SK-N-SH (cell line): ENCODE data around the gene LHPP. TPM values are rescaled to one million over a fixed set of nuclear protein-coding genes. Genes with fewer than 3 reads are reported as not detected.

ENCODE experiments used
- CTCF ChIA-PET: fragments of 300-600, 350-600 bp; formaldehyde crosslinking; extraction: SDS; loops from one replicate; lab custom pipeline; 2021; lab: Yijun Ruan, JAX
- POLR2A ChIA-PET: fragments of 350-600 bp; sonication (Branson Sonifier 250); formaldehyde crosslinking; extraction: SDS; loops from one replicate; lab custom pipeline; 2020; ENCODE audit warnings: antibody characterized with exemption, inconsistent platforms; lab: Yijun Ruan, JAX
- DNase-seq: peaks from one replicate; pipeline ENCODE4 v3.0.0; 2012
- H2AFZ ChIP-seq: fragments of 200-600 bp; sonication (generic); 2 replicates; pipeline ENCODE4 v1.8.1; 2016; ENCODE audit warnings: antibody characterized with exemption, mild to moderate bottlenecking, low read depth
- H3F3A ChIP-seq: fragments of 200-600 bp; sonication (generic); replicated peaks from 2 replicates; pipeline ENCODE3; 2016; ENCODE audit warnings: antibody characterized with exemption, mild to moderate bottlenecking; ENCODE audit not compliant: insufficient read depth
- H3K27ac ChIP-seq, 2 experiments: fragments of 200-500 bp in 1 of 2; fragments of 200-600 bp in 1 of 2; sonication (Bioruptor generic) in 1 of 2; sonication (generic), shearing (Covaris generic) in 1 of 2; 2 replicates each; pipeline versions ENCODE4 v1.5.1 to v1.6.1; 2014 to 2016; ENCODE audit warnings: low read depth in 2 of 2, inconsistent platforms in 1 of 2, low read length in 1 of 2, mild to moderate bottlenecking in 1 of 2, mixed read lengths in 1 of 2
- H3K27me3 ChIP-seq: fragments of 200-600 bp; sonication (generic), shearing (Covaris generic); 2 replicates; pipeline ENCODE4 v1.6.1; 2016; ENCODE audit warnings: mixed run types; ENCODE audit not compliant: insufficient read depth
- H3K36me3 ChIP-seq, 2 experiments: fragments of 200-500 bp in 1 of 2; fragments of 200-600 bp in 1 of 2; sonication (Bioruptor generic) in 1 of 2; sonication (generic) in 1 of 2; replicated peaks in 1 of 2; 2 replicates each; pipeline versions ENCODE3 to v1.5.1; 2014 to 2016; ENCODE audit warnings: low read length in 1 of 2, mild to moderate bottlenecking in 1 of 2; ENCODE audit not compliant: insufficient read depth in 2 of 2, control insufficient read depth in 1 of 2
- H3K4me1 ChIP-seq, 2 experiments: fragments of 200-500 bp in 1 of 2; fragments of 200-600 bp in 1 of 2; sonication (Bioruptor generic) in 1 of 2; sonication (generic), shearing (Covaris generic) in 1 of 2; 2 replicates each; pipeline versions ENCODE4 v1.5.1 to v1.6.1; 2014 to 2016; ENCODE audit warnings: low read depth in 1 of 2, low read length in 1 of 2, mixed run types in 1 of 2; ENCODE audit not compliant: insufficient read depth in 2 of 2, control insufficient read depth in 1 of 2
- H3K4me2 ChIP-seq: fragments of 200-600 bp; sonication (generic), shearing (Covaris generic); 2 replicates; pipeline ENCODE4 v1.6.1; 2017; ENCODE audit warnings: mixed run types
- H3K4me3 ChIP-seq, 2 experiments: fragments of 200-500 bp in 1 of 2; fragments of 200-600 bp in 1 of 2; sonication (Bioruptor generic) in 1 of 2; sonication (generic), shearing (Covaris generic) in 1 of 2; 2 replicates each; pipeline versions ENCODE4 v1.5.1 to v1.8.1; 2014 to 2016; ENCODE audit warnings: low read depth in 2 of 2, inconsistent platforms in 1 of 2, low read length in 1 of 2, mild to moderate bottlenecking in 1 of 2, mixed read lengths in 1 of 2, moderate library complexity in 1 of 2
- H3K79me2 ChIP-seq: fragments of 200-600 bp; sonication (generic); 2 replicates; pipeline ENCODE4 v1.8.1; 2017; ENCODE audit warnings: mild to moderate bottlenecking; ENCODE audit not compliant: insufficient read depth
- H3K9ac ChIP-seq: fragments of 200-600 bp; sonication (generic); 2 replicates; pipeline ENCODE4 v1.6.1; 2017; ENCODE audit warnings: mixed run types
- H3K9me2 ChIP-seq: fragments of 200-600 bp; sonication (generic); 2 replicates; pipeline ENCODE4 v1.6.1; 2017; ENCODE audit warnings: mixed run types
- H3K9me3 ChIP-seq: fragments of 200-600 bp; sonication (generic); 2 replicates; pipeline ENCODE4 v1.6.1; 2017; ENCODE audit warnings: mixed run types, mild to moderate bottlenecking, moderate library complexity
- H4K20me1 ChIP-seq: fragments of 200-600 bp; sonication (generic); 2 replicates; pipeline ENCODE4 v1.6.1; 2017; ENCODE audit warnings: mild to moderate bottlenecking, mixed run types; ENCODE audit not compliant: insufficient read depth
- ELF1 ChIP-seq: IDR thresholded peaks from 2 replicates; pipeline ENCODE4 v1.4.0; 2012
- EP300 ChIP-seq, 2 experiments: IDR thresholded peaks; 2 replicates each; pipeline versions ENCODE4 v1.4.0 to v1.6.1; 2012; ENCODE audit warnings: borderline replicate concordance in 1 of 2, low read depth in 1 of 2, low read length in 1 of 2
- EZH2phosphoT487 ChIP-seq: fragments of 200-600 bp; sonication (generic); IDR thresholded peaks from 2 replicates; pipeline ENCODE4 v1.6.1; 2017; ENCODE audit warnings: low read depth, mixed run types, mild to moderate bottlenecking, antibody characterized with exemption, moderate library complexity, borderline replicate concordance
- FOSL2 ChIP-seq: IDR thresholded peaks from 2 replicates; pipeline ENCODE4 v1.4.0; 2012; ENCODE audit warnings: low read depth, mild to moderate bottlenecking, moderate library complexity, borderline replicate concordance
- MXI1 ChIP-seq: IDR thresholded peaks from 2 replicates; pipeline ENCODE4 v1.6.1; 2012; ENCODE audit warnings: mild to moderate bottlenecking, low read depth, low read length, improper control_type of control experiment
- POLR2AphosphoS5 ChIP-seq: IDR thresholded peaks from 2 replicates; pipeline ENCODE4 v1.6.1; 2012; ENCODE audit warnings: low read depth, low read length
- RCOR1 ChIP-seq: fragments of 150-350 bp; IDR thresholded peaks from 2 replicates; pipeline ENCODE4 v1.6.1; 2017; ENCODE audit warnings: antibody characterized with exemption, low read length
- TAF1 ChIP-seq: IDR thresholded peaks from 2 replicates; pipeline ENCODE4 v1.6.1; 2012; ENCODE audit warnings: low read depth, mild to moderate bottlenecking, low read length, moderate library complexity, borderline replicate concordance
- WGBS: methylation state at CpG from one replicate; pipeline ENCODE4 v1.1.6; 2017; ENCODE audit warnings: low lambda C conversion rate; 5-methylcytosine and 5-hydroxymethylcytosine counted together
- polyA plus RNA-seq, 3 experiments: library from polyadenylated mRNA; depleted of rRNA; stranded (reverse); fragments of >200 nt; gene quantifications; 2 replicates each; pipeline ENCODE4 v1.2.3, GENCODE V29; 2012
- TF ChIP-seq, protein P1 (sequence below): IDR thresholded peaks from 2 replicates; pipeline ENCODE4 v1.6.1; 2012; ENCODE audit warnings: mild to moderate bottlenecking, low read depth, low read length, moderate library complexity
- TF ChIP-seq, protein P2 (sequence below): fragments of 150-350 bp; IDR thresholded peaks from 2 replicates; pipeline ENCODE4 v1.6.1; 2017; ENCODE audit warnings: antibody characterized with exemption, low read length, low read depth, borderline replicate concordance

Gene LHPP
- polyA plus RNA-seq, 1 of the 3 experiments (the other 2 are of a cell fraction): 29.8 TPM

DNA sequence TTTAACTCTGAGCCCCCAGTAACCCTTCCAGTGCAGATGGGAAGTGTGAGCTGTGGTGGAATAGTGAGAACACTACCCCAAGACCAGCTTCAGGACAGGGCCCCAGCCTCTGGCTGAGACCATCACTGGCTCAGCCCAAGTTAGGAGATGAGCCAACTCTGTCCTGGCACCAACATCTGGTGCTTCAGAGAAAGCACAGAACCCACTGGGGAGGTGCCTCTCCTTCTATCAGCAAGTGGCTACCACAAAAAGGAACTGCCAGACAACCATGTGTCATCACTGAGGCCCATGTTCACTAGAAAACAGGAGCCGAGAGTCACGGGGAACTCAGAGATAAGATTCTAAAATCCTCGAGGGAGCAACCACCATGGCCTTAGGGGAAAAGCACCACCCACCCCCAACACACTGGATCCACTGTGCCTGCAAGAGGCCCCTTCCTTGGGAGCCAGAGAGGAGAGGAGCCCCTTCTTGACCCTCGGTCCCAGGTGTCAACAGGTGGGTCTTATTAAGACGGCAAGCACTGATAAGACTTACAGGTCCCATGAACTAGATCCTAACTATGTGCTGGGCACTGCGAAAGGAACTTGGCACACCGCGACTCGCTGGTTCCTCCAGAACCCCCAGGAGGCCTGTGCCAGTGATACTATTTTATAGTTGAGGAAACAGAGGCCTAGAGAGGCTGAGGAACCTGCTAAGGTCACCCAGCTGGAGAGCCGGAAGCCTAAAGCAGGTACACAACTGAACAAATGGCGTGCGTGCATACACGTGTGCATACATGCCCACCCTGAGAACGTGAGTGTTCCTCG is 179.9 kb downstream of the LHPP start (continued):
- no peak for TF ChIP-seq POLR2AphosphoS5
- peak; percentile 62 for TF ChIP-seq MXI1
- TF ChIP-seq TAF1: no peak

DNA sequence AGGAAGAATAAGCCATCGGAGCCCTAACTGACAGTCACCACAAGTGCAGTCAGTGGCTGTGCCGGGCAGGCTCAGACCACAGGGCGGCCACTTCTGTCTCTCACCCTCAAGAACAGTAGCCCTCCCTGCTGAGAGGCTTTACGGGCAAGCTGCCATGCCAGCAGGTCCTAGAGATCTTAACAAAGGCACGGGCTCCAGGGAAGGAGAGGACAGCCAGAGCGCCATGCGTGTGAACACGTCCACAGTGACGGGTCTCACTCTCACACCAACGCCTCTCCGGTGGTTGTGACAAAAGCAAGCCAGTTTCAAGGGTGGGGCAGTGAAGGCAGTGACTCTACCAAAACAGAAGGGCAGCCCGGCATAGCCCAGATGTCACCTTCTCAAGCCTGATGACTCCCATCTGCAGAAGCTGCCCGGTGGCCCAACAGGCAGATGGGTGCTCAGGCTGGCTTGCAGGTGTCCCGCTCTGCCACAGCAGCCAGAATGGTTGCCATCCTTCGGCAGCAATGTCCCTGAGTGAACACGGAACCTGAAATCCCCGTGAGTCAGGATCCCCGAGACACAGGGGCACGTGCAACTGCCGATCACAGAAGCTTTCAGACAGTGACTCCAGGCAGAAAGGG is 180.6 kb downstream of the LHPP start:
- CTCF ChIA-PET: interaction anchor here (0.9 to 4.1 kb wide), 2 partner anchors 23 to 99 kb away, joined by 3 to 13 read pairs; no protein-coding TSS in a partner anchor
- Histone ChIP-seq H3K79me2 (peaks cover 5% of the 10 kb centered on the region; the same call in 1 of the 2 replicates), H3K27me3 (no peaks in the 10 kb centered on the region), H3K36me3 (no peaks in the 10 kb centered on the region), H3K4me1 (peaks cover 8 to 57% of the 10 kb centered on the region in 2 experiments; a peak in 2 of 4 replicates), H4K20me1 (no peaks in the 10 kb centered on the region; the same call in 1 of the 2 replicates), H3F3A (no peaks in the 10 kb centered on the region), H3K4me3 (no peak overlapping the region), H3K9me2 (no peaks in the 10 kb centered on the region), H3K27ac (peak overlapping the region in 1 of 2 experiments; percentile 72; a peak in 1 of 4 replicates), H3K9me3 (no peaks in the 10 kb centered on the region), H2AFZ (no peak overlapping the region), H3K9ac (no peak overlapping the region), H3K4me2 (no peak overlapping the region)
- POLR2A ChIA-PET: no interaction called here
- TF ChIP-seq EP300 (IDR thresholded peaks at IDR 0.05; ENCODE audit: borderline replicate concordance in 1 of 2, low read depth in 1 of 2, low read length in 1 of 2) (no peak), ELF1 (no peak), EZH2phosphoT487 (no peak), FOSL2 (no peak), RCOR1 (no peak)
- TF ChIP-seq, protein P1, sequence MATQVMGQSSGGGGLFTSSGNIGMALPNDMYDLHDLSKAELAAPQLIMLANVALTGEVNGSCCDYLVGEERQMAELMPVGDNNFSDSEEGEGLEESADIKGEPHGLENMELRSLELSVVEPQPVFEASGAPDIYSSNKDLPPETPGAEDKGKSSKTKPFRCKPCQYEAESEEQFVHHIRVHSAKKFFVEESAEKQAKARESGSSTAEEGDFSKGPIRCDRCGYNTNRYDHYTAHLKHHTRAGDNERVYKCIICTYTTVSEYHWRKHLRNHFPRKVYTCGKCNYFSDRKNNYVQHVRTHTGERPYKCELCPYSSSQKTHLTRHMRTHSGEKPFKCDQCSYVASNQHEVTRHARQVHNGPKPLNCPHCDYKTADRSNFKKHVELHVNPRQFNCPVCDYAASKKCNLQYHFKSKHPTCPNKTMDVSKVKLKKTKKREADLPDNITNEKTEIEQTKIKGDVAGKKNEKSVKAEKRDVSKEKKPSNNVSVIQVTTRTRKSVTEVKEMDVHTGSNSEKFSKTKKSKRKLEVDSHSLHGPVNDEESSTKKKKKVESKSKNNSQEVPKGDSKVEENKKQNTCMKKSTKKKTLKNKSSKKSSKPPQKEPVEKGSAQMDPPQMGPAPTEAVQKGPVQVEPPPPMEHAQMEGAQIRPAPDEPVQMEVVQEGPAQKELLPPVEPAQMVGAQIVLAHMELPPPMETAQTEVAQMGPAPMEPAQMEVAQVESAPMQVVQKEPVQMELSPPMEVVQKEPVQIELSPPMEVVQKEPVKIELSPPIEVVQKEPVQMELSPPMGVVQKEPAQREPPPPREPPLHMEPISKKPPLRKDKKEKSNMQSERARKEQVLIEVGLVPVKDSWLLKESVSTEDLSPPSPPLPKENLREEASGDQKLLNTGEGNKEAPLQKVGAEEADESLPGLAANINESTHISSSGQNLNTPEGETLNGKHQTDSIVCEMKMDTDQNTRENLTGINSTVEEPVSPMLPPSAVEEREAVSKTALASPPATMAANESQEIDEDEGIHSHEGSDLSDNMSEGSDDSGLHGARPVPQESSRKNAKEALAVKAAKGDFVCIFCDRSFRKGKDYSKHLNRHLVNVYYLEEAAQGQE: no peak
- TF ChIP-seq, protein P2, sequence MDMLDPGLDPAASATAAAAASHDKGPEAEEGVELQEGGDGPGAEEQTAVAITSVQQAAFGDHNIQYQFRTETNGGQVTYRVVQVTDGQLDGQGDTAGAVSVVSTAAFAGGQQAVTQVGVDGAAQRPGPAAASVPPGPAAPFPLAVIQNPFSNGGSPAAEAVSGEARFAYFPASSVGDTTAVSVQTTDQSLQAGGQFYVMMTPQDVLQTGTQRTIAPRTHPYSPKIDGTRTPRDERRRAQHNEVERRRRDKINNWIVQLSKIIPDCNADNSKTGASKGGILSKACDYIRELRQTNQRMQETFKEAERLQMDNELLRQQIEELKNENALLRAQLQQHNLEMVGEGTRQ: no peak
- no peak for DNase-seq
- 96% methylated on average over 20 of the region's 20 CpGs for WGBS
